ENCODE measurements around the gene MRPL50. TPM values are rescaled to one million over a fixed set of nuclear protein-coding genes. Genes with fewer than 3 reads are reported as not detected.

The MRPL50 gene
- total RNA-seq, 2 donors from 2014 or later: 15.5 to 17.4 TPM

DNA sequence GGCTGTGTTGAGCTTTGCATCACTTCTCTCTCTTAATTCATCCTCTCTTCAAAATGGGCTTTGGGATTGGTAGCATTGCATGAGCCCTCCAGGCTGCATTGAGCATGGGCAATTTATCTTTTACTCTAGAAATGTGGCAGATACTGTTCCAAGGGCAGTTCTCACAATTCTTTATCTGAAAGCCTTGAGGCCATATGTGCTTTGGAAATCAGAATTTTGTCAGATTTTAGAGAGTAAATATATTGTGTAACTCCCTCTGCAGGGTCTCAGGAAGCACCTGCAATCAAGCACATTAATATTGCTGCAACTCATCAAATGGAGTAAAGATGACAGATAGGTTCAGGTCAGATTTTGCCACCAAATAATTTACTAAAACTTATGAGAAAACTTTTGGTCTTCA, 19.6 kb upstream of the MRPL50 start:
- Histone ChIP-seq H3K4me1 (ENCODE audit: control insufficient read depth, insufficient read depth, low read length) (no peaks in the 10 kb centered on the region), H3K4me3 (ENCODE audit: low read length) (no peak overlapping the region), H3K9me3 (ENCODE audit: control insufficient read depth, low read length) (peaks cover 11% of the 10 kb centered on the region), H3K27me3 (ENCODE audit: control insufficient read depth, insufficient read depth, low read length, poor library complexity, severe bottlenecking) (no peaks in the 10 kb centered on the region), H3K36me3 (ENCODE audit: control insufficient read depth, insufficient read depth, low read length) (no peaks in the 10 kb centered on the region), H3K9ac (ENCODE audit: extremely low read depth, low read length, poor library complexity, severe bottlenecking) (no peak overlapping the region), H3K27ac (ENCODE audit: low read depth, low read length) (no peak overlapping the region)
- peaks cover 3% of the 10 kb centered on the region for H3K36me3 Mint-ChIP-seq (ENCODE audit: low read depth)
- H3K27me3 Mint-ChIP-seq (ENCODE audit: insufficient read depth): peaks cover 9% of the 10 kb centered on the region
- DNase-seq: no peak
- H3K4me1 Mint-ChIP-seq: no peaks in the 10 kb centered on the region
- TF ChIP-seq CTCF (conservative IDR thresholded peaks at IDR 0.05): no peak
- H3K27ac Mint-ChIP-seq: no peak overlapping the region
- H3K4me3 Mint-ChIP-seq: no peak overlapping the region
- peaks cover 13% of the 10 kb centered on the region for H3K9me3 Mint-ChIP-seq

GRCh38 chr9:101417389-101417788, 19.0 kb upstream of the MRPL50 start:
- Mint-ChIP-seq H3K36me3 (ENCODE audit: low read depth) (peaks cover 7% of the 10 kb centered on the region), H3K4me1 (no peaks in the 10 kb centered on the region), H3K27me3 (ENCODE audit: insufficient read depth) (peaks cover 11% of the 10 kb centered on the region), H3K4me3 (no peak overlapping the region), H3K9me3 (peaks cover 18% of the 10 kb centered on the region), H3K27ac (no peak overlapping the region)
- H3K36me3 ChIP-seq (ENCODE audit: control insufficient read depth, insufficient read depth, low read length): no peaks in the 10 kb centered on the region
- H3K27ac ChIP-seq (ENCODE audit: low read depth, low read length): no peak overlapping the region
- TF ChIP-seq CTCF (conservative IDR thresholded peaks at IDR 0.05): no peak
- no peak for DNase-seq
- H3K9ac ChIP-seq (ENCODE audit: extremely low read depth, low read length, poor library complexity, severe bottlenecking): no peak overlapping the region
- peaks cover 16% of the 10 kb centered on the region for H3K9me3 ChIP-seq (ENCODE audit: control insufficient read depth, low read length)
- H3K4me1 ChIP-seq (ENCODE audit: control insufficient read depth, insufficient read depth, low read length): no peaks in the 10 kb centered on the region
- no peaks in the 10 kb centered on the region for H3K27me3 ChIP-seq (ENCODE audit: control insufficient read depth, insufficient read depth, low read length, poor library complexity, severe bottlenecking)
- H3K4me3 ChIP-seq (ENCODE audit: low read length): no peak overlapping the region

DNA sequence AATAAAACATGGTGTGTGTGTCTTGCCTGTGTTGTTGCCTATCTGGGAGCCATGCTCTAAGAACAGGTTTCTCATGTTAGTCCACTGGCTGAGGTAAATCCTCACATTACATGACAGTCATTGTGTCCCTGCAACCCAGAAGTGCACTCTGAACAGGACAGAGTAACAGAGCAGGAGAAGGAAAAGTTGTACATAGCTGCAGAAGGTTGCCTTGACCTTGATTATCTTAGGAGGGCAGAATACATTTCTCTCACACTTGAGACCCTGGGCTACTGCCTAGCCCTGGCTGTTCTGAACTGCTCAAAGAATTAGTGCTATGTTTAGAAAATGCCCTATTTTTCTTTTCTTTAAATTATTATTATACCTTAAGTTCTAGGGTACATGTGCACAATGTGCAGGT, 17.2 kb upstream of the MRPL50 start:
- Mint-ChIP-seq H3K27me3 (ENCODE audit: insufficient read depth) (peaks cover 11% of the 10 kb centered on the region), H3K4me3 (no peak overlapping the region), H3K9me3 (peaks cover 33% of the 10 kb centered on the region), H3K4me1 (no peaks in the 10 kb centered on the region), H3K36me3 (ENCODE audit: low read depth) (peaks cover 17% of the 10 kb centered on the region), H3K27ac (no peak overlapping the region)
- no peak overlapping the region for H3K9ac ChIP-seq (ENCODE audit: extremely low read depth, low read length, poor library complexity, severe bottlenecking)
- peaks cover 29% of the 10 kb centered on the region for H3K9me3 ChIP-seq (ENCODE audit: control insufficient read depth, low read length)
- no peak for TF ChIP-seq CTCF (conservative IDR thresholded peaks at IDR 0.05)
- no peak overlapping the region for H3K4me3 ChIP-seq (ENCODE audit: low read length)
- H3K36me3 ChIP-seq (ENCODE audit: control insufficient read depth, insufficient read depth, low read length): no peaks in the 10 kb centered on the region
- DNase-seq: no peak
- no peak overlapping the region for H3K27ac ChIP-seq (ENCODE audit: low read depth, low read length)
- H3K4me1 ChIP-seq (ENCODE audit: control insufficient read depth, insufficient read depth, low read length): no peaks in the 10 kb centered on the region
- H3K27me3 ChIP-seq (ENCODE audit: control insufficient read depth, insufficient read depth, low read length, poor library complexity, severe bottlenecking): no peaks in the 10 kb centered on the region
